OCI-M2 (cell line): ENCODE data around the gene B3GAT1.

ENCODE experiments used
- DNase-seq: peaks from one replicate; lab custom pipeline; 2025; ENCODE audit not compliant: unreplicated experiment; lab: John Stamatoyannopoulos, UW

The B3GAT1 gene

GRCh38 chr11:134339756-134340155 lies 72.3 kb downstream of the B3GAT1 start:
- DNase-seq: no peak

GRCh38 chr11:134338654-134339053 lies 73.4 kb downstream of the B3GAT1 start:
- DNase-seq: no peak

- no peak for DNase-seq
Measured at GRCh38 chr11:134338068-134338467, 74.0 kb downstream of the B3GAT1 start.

- DNase-seq: no peak
Measured at GRCh38 chr11:134337051-134337450, 75.0 kb downstream of the B3GAT1 start.

- DNase-seq: no peak
Measured at GRCh38 chr11:134334796-134335571, 77.1 kb downstream of the B3GAT1 start.

- DNase-seq: no peak
Measured at GRCh38 chr11:134333946-134334345, 78.1 kb downstream of the B3GAT1 start.

- DNase-seq: no peak
Measured at GRCh38 chr11:134333312-134333711, 78.7 kb downstream of the B3GAT1 start.

- DNase-seq: no peak
Measured at GRCh38 chr11:134332782-134333181, 79.3 kb downstream of the B3GAT1 start.

- no peak for DNase-seq
Measured at GRCh38 chr11:134332189-134332631, 79.8 kb downstream of the B3GAT1 start.

GRCh38 chr11:134331354-134332188 lies 80.5 kb downstream of the B3GAT1 start, which contains the start of gene GLB1L2:
Gene GLB1L2, plus strand, starts transcription at chr11:134331988. Its CDS starts 74 bp downstream, at chr11:134332062.
- no peak for DNase-seq

- no peak for DNase-seq
Measured at GRCh38 chr11:134330611-134331353, 81.3 kb downstream of the B3GAT1 start.
